SHP77 (cell line): ENCODE data around the gene STK17A.

Source experiments
- DNase-seq, 2 experiments: peaks; one replicate each; lab custom pipeline; 2025; lab: John Stamatoyannopoulos, UW

The STK17A gene

GRCh38 chr7:43582503-43583423 is at the start of gene STK17A:
Gene STK17A, plus strand, starts transcription at chr7:43583108. Its CDS starts 136 bp downstream, at chr7:43583244.
- peak; percentile 92 to 94 for DNase-seq

- no peak for DNase-seq
Observed at GRCh38 chr7:43533801-43534479, 49.0 kb upstream of the STK17A start.

- DNase-seq = no peak
Observed at GRCh38 chr7:43535031-43535451, 47.9 kb upstream of the STK17A start.

GRCh38 chr7:43535810-43536585 is 46.9 kb upstream of the STK17A start:
- DNase-seq = no peak

GRCh38 chr7:43536773-43537172 is 46.1 kb upstream of the STK17A start:
- no peak for DNase-seq

GRCh38 chr7:43537765-43538403 is 45.0 kb upstream of the STK17A start:
- DNase-seq = no peak

- DNase-seq = no peak
Observed at GRCh38 chr7:43538404-43538771, 44.5 kb upstream of the STK17A start.

- no peak for DNase-seq
Observed at GRCh38 chr7:43540471-43540870, 42.4 kb upstream of the STK17A start.

- no peak for DNase-seq
Observed at GRCh38 chr7:43542716-43543115, 40.2 kb upstream of the STK17A start.

GRCh38 chr7:43546231-43546630 is 36.7 kb upstream of the STK17A start:
- no peak for DNase-seq

GRCh38 chr7:43550427-43550826 is 32.5 kb upstream of the STK17A start:
- DNase-seq = no peak

- DNase-seq = no peak
Observed at GRCh38 chr7:43552122-43552521, 30.8 kb upstream of the STK17A start.

- DNase-seq = no peak
Observed at GRCh38 chr7:43553999-43554398, 28.9 kb upstream of the STK17A start.

GRCh38 chr7:43554423-43554822 is 28.5 kb upstream of the STK17A start:
- DNase-seq = no peak

GRCh38 chr7:43557831-43558495 is 24.9 kb upstream of the STK17A start:
- DNase-seq = no peak

GRCh38 chr7:43559171-43559945 is 23.6 kb upstream of the STK17A start:
- no peak for DNase-seq

GRCh38 chr7:43559946-43560335 is 23.0 kb upstream of the STK17A start:
- no peak for DNase-seq

- no peak for DNase-seq
Observed at GRCh38 chr7:43560742-43561330, 22.1 kb upstream of the STK17A start.

- no peak for DNase-seq
Observed at GRCh38 chr7:43562383-43562782, 20.5 kb upstream of the STK17A start.

GRCh38 chr7:43565786-43566185 is 17.1 kb upstream of the STK17A start:
- no peak for DNase-seq
